Fibroblast of lung (primary cell): ENCODE results near the gene CLCF1.

Experiments used
- CTCF ChIP-seq, 2 donors: IDR thresholded peaks in 1 of 2; conservative IDR thresholded peaks in 1 of 2; 1 replicate in 1 of 2; 2 replicates in 1 of 2; pipeline ENCODE4 v1.5.1; 2011 to 2012; ENCODE audit warnings: low read length in 2 of 2, control low read depth in 1 of 2, inconsistent platforms in 1 of 2, low read depth in 1 of 2, mild to moderate bottlenecking in 1 of 2
- EZH2 ChIP-seq: IDR thresholded peaks from 2 replicates; pipeline ENCODE4 v1.5.1; 2012; ENCODE audit warnings: low read length, control low read depth, mild to moderate bottlenecking; ENCODE audit errors: missing control alignments

GRCh38 chr11:67374571-67375281 is 1.3 kb upstream of the CLCF1 start:
- no peak for TF ChIP-seq CTCF (conservative IDR thresholded peaks at IDR 0.05 in 1 of 2, IDR thresholded peaks at IDR 0.05 in 1 of 2; ENCODE audit: low read depth in 1 of 2, low read length in 2 of 2)
- TF ChIP-seq EZH2, result no peak
